PC-3 (cell line): Measurements from ENCODE around the gene PRKG2.

Experiments used
- EZH2phosphoT487 ChIP-seq: fragments of 300-600 bp; sonication (generic); IDR thresholded peaks from 2 replicates; pipeline ENCODE4 v1.6.1; 2018; ENCODE audit warnings: mild to moderate bottlenecking, antibody characterized with exemption, low read length, borderline replicate concordance
- TF ChIP-seq, protein P1 (sequence below): fragments of 300-600 bp; sonication (generic); conservative IDR thresholded peaks from 2 replicates; pipeline ENCODE4 v1.5.1; 2017; ENCODE audit warnings: antibody characterized with exemption, low read depth, mild to moderate bottlenecking, low read length

DNA sequence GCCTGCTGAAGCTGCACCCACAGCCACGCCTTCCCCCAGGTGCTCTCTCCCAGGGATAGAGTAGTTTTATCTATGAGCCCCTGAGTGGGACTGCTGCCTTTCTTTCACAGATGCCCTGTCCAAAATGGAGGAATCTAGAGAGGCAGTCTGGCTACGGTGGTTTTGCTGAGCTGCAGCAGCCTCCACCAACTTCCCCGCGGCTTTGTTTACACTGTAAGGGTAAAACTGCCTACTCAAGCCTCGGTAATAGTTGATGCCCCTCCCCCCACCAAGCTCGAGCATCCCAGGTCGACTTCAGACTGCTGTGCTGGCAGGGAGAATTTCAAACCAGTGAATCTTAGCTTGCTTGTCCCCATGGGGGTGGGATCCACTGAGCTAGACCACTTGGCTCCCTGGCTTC is 84.5 kb downstream of the PRKG2 start:
- no peak for TF ChIP-seq EZH2phosphoT487
- TF ChIP-seq, protein P1, sequence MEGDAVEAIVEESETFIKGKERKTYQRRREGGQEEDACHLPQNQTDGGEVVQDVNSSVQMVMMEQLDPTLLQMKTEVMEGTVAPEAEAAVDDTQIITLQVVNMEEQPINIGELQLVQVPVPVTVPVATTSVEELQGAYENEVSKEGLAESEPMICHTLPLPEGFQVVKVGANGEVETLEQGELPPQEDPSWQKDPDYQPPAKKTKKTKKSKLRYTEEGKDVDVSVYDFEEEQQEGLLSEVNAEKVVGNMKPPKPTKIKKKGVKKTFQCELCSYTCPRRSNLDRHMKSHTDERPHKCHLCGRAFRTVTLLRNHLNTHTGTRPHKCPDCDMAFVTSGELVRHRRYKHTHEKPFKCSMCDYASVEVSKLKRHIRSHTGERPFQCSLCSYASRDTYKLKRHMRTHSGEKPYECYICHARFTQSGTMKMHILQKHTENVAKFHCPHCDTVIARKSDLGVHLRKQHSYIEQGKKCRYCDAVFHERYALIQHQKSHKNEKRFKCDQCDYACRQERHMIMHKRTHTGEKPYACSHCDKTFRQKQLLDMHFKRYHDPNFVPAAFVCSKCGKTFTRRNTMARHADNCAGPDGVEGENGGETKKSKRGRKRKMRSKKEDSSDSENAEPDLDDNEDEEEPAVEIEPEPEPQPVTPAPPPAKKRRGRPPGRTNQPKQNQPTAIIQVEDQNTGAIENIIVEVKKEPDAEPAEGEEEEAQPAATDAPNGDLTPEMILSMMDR: no peak
